ENCODE results near the gene BRIP1.

Gene BRIP1

GRCh38 chr17:61638087-61638486, 225.2 kb downstream of the BRIP1 start:
- no peak for DNase-seq (ENCODE audit: low read depth in 1 of 2, low spot score in 1 of 2)

DNA sequence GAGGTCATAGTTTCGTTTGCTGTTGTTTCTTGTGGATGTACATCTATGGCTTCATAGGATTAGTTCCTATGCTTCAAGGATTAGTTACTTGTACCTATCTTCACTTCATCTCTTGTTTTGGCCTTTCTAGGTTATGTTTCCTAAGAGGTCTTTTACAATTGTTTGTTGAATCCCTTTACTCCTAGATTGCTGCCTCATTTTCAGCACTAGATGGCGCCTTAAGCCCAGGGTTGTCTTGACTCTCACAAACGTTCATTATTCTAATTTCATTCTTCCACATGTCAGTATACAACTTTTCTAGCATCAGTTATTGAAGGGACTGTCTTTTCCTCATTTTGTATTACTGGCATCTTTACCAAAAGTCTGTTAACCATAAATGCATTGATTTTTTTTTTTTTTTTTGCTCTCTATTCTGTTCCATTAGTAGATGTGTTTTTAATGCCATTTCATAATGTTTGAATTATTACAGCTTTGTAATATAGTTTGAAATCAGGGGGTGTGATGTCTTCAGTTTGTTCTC, 227.4 kb downstream of the BRIP1 start:
- peak; percentile 2 to 4 for DNase-seq (ENCODE audit: low read depth in 1 of 2, low spot score in 1 of 2)

- DNase-seq (ENCODE audit: low read depth in 1 of 2, low spot score in 1 of 2): no peak
Observed at GRCh38 chr17:61634942-61635538, 228.3 kb downstream of the BRIP1 start.

DNA sequence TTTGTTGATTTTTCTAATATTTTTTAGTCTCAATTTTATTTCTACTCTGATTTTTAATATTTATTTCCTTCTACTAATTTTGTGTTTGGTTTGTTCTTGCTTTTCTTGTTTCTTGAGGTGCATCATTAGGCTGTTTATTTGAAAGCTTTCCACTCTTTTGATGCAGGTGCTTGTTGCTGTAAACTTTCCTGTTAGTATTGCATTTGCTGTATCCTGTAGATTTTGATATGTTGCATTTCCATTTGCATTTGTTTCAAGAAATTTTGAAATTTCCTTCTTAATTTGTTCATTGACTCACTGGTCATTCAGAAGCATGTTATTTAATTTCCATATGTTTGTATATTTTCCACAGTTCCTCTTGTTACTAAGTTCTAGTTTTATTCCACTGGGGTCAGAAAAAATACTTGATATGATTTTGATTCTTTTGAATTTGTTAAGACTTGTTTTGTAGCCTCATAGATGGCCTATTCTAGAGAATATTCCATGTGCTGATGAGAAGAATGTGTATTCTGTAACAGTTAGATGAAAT, 229.3 kb downstream of the BRIP1 start:
- DNase-seq (ENCODE audit: low read depth in 1 of 2, low spot score in 1 of 2): no peak

DNA sequence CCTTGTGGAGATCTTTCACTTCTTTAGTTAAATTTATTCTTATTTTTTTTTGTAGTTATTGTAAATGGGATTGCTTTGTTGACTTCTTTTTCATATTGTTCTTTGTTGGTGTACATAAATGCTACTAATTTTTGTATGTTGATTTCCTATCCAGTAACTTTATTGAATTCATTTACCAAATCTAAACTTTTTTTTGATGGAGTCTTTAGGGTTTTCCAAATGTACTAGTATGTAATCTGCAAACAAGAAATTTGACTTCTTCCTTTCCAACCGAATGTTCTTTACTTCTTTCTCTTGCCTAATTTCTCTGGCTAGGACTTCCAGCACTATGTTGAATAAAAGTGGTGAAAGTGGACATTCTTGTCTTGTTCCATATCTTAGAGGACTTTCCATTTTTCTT, 230.5 kb downstream of the BRIP1 start:
- no peak for DNase-seq (ENCODE audit: low read depth in 1 of 2, low spot score in 1 of 2)

- DNase-seq (ENCODE audit: low read depth in 1 of 2, low spot score in 1 of 2): no peak
Observed at GRCh38 chr17:61631800-61632199, 231.5 kb downstream of the BRIP1 start.

Measured in stimulated activated CD4-positive, alpha-beta T cell treated with anti-CD3 and anti-CD28 coated beads, Interleukin-15, amount 100 ng/mL, for 1 hour (primary cell).